ENCODE data around the gene CGNL1.

DNA sequence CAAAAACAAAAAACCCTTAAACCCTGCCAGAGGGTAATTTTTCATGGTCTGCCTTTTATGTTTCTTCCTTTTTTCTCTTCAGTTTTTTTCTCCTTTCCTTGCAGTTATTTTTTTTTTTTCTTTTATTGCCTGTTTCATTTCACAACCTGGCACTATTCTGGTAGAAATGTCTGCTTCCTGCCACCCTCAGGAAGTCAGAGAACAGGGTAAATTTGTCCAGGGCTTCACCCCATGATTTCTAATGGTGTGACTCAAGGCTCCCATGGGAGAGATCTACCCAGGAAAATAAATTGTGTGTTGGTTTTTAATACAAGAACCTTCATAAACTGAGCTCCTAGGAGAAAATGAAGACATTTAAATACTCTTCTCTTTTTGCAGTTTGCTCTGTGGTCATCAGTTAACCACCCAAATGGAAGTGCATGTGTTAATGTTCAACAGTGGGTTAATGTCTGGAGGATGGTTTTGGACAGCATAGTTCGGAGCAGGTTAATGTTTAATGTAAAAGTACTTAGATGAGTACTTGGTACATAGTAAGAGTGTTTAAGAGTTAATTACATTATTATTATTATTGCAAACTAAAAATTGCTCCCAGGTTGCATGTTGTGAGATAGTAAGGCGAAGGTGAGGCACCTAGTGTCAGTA lies 45.9 kb downstream of the CGNL1 start:
- TF ChIP-seq CTCF (conservative IDR thresholded peaks at IDR 0.05; ENCODE audit: low read length) = no peak
- no peak for TF ChIP-seq EZH2phosphoT487 (IDR thresholded peaks at IDR 0.05; ENCODE audit: borderline replicate concordance)

Data from Loucy (cell line).